Measurements from ENCODE around the gene OR9Q1.
"Not testable (repeated sequence)": the region's sequence is repeated elsewhere in the genome, so short reads cannot be mapped to it uniquely, and the experiment has no call there.

Gene OR9Q1

DNA sequence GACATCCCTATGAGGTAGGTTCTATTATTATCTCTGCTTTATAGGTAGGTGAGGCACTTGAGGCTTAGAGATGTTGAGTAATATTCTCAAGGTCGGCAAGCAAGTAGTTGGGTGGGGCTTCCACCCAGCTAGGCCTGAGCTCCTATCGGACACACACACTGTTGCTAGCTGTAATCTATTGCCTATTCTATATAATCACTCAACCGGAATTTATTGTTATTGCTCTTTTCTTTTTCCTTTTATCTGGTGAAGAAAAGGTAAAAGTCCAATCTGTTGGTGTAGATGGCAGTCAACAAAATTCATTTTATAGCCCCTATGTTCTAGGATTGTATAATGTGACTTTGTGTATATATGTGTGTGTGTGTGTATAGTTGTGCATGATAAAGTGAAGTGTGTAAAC, 168.5 kb downstream of the OR9Q1 start:
- no peak for TF ChIP-seq CTCF (IDR thresholded peaks at IDR 0.05; ENCODE audit: borderline replicate concordance, insufficient read depth, low read depth, low read length)
- H3K4me3 ChIP-seq (ENCODE audit: low read depth, low read length), result no peak overlapping the region

- no peak for TF ChIP-seq CTCF (IDR thresholded peaks at IDR 0.05; ENCODE audit: borderline replicate concordance, insufficient read depth, low read depth, low read length)
- H3K4me3 ChIP-seq (ENCODE audit: low read depth, low read length), result no peak overlapping the region
Observed at GRCh38 chr11:58193391-58193790, 169.7 kb downstream of the OR9Q1 start.

- H3K4me3 ChIP-seq (ENCODE audit: low read depth, low read length), result no peak overlapping the region
- TF ChIP-seq CTCF (IDR thresholded peaks at IDR 0.05; ENCODE audit: borderline replicate concordance, insufficient read depth, low read depth, low read length), result no peak
Observed at GRCh38 chr11:58195939-58196338, 172.3 kb downstream of the OR9Q1 start.

DNA sequence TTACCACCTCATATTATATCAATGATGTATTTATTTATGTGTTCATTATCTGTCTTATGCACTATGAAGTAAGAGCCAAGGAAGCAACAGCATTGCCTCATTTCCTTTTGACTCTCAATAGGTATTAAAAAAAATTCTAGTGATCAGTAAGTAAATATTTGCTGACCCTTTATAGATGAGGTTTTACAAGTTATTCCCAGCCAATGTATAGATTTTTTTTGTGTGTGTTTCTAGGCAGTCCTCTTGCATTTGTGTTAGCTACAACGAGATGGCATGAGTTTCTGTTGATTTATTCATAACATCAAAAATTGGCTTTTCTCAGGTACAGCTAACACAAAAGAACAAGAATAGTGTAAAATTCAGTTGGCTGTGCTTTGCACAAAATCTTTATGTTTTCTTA, 175.6 kb downstream of the OR9Q1 start:
- no peak for TF ChIP-seq CTCF (IDR thresholded peaks at IDR 0.05; ENCODE audit: borderline replicate concordance, insufficient read depth, low read depth, low read length)
- no peak overlapping the region for H3K4me3 ChIP-seq (ENCODE audit: low read depth, low read length)

- TF ChIP-seq CTCF (IDR thresholded peaks at IDR 0.05; ENCODE audit: borderline replicate concordance, insufficient read depth, low read depth, low read length), result no peak
- no peak within 1 kb of the TSS for H3K4me3 ChIP-seq (ENCODE audit: low read depth, low read length)
Observed at GRCh38 chr11:58204042-58204441, 180.4 kb downstream of the OR9Q1 start, which contains the start of gene OR1S2. Gene OR1S2 (minus strand): TSS chr11:58204142. CDS start chr11:58204142, 0 bp downstream.

DNA sequence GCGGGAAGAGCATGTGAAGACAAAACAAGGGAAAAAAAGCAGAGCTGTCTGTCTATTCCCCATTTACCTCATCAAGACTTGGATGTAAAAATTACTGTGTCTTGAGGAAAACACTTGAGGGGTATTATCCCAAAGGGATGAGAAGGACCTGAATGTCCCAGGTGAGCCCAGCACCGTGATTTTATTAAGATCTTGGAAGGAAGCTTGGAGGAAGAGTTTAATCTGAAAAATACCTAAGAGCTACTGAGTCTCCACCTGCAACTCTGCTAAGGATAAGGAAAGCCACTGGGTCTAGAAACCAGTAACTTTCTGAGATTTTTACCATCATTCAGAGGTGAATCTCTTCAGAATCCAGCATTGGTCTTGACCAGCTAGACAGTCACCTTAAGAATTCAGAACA, 188.7 kb downstream of the OR9Q1 start, which contains the start of gene OR1S1:
TSS of gene OR1S1 (plus strand) at position 301 of the 400 bp plus-strand sequence.
- H3K4me3 ChIP-seq (ENCODE audit: low read depth, low read length), result not testable (repeated sequence)

DNA sequence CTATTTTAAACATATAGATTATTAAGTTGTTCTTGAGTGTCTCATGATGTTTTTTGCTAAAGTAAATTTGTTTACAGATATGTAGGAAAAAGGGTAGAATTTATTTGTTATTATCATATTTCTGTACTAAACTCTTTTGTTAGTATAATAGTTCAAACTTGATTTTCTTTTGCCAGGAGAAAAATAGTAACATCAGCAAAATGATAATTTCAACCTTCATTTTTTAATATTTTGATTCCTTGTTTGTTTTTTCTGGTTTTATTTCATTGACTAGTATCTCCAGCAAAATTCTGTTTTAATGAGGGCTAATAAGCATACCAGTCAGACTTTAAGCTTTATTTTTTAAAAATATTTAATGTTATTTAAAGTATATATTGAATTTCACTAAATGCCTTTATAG, 192.8 kb downstream of the OR9Q1 start:
- H3K4me3 ChIP-seq (ENCODE audit: low read depth, low read length), result no peak overlapping the region
- no peak for TF ChIP-seq CTCF (IDR thresholded peaks at IDR 0.05; ENCODE audit: borderline replicate concordance, insufficient read depth, low read depth, low read length)

DNA sequence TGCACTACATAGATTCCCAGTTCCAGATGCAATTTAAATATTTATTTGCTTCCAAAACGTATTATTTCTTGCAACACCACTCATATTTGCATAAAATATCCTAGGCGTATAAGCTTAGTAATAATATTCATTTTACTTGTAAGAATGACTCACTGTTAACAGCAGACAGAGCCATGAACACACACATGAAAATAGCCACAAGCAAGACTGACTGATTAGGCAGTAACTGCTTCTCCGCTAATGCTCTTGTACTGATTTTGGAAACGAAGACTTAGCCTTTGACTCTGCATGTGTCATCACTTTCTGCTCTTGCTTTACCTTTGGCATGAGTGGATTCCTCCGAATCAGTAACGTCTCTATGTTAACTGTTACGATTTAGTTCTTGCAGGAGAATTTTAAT, 199.0 kb downstream of the OR9Q1 start:
- no peak overlapping the region for H3K4me3 ChIP-seq (ENCODE audit: low read depth, low read length)
- TF ChIP-seq CTCF (IDR thresholded peaks at IDR 0.05; ENCODE audit: borderline replicate concordance, insufficient read depth, low read depth, low read length), result no peak

All from GM12875 (cell line).